ENCODE results near the gene UGT1A8. TPM values are rescaled to one million over a fixed set of nuclear protein-coding genes. Genes with fewer than 3 reads are reported as not detected.

Gene UGT1A8
- total RNA-seq, 1 experiment from 2014 or later: not detected

- no peak for TF ChIP-seq ZBTB33 (IDR thresholded peaks at IDR 0.05; ENCODE audit: extremely low read depth, insufficient replicate concordance, low read length)
Observed at GRCh38 chr2:233713262-233713615, 95.8 kb downstream of the UGT1A8 start (continued).

- no peak overlapping the region for H3K9ac ChIP-seq (ENCODE audit: low read length)
- no peaks in the 10 kb centered on the region for H4K20me1 ChIP-seq (ENCODE audit: insufficient read depth)
- H2AFZ ChIP-seq (ENCODE audit: low read depth, low read length, poor library complexity, severe bottlenecking): no peak overlapping the region
- TF ChIP-seq FOSL1 (IDR thresholded peaks at IDR 0.05; ENCODE audit: low read depth) (no peak), POLR2AphosphoS5 (IDR thresholded peaks at IDR 0.05; ENCODE audit: low read depth, low read length) (no peak), REST (IDR thresholded peaks at IDR 0.05; ENCODE audit: low read depth) (no peak), JUND (IDR thresholded peaks at IDR 0.05) (no peak), EZH2phosphoT487 (IDR thresholded peaks at IDR 0.05; ENCODE audit: borderline replicate concordance) (no peak), ZNF274 (IDR thresholded peaks at IDR 0.05; ENCODE audit: low read depth, low read length) (no peak), SP1 (IDR thresholded peaks at IDR 0.05; ENCODE audit: low read depth) (no peak), CEBPB (IDR thresholded peaks at IDR 0.05; ENCODE audit: low read depth) (no peak), CTCF (IDR thresholded peaks at IDR 0.05 in 2 of 3, conservative IDR thresholded peaks at IDR 0.05 in 1 of 3; ENCODE audit: borderline replicate concordance in 1 of 3, insufficient read depth in 1 of 3, low read depth in 2 of 3, low read length in 2 of 3) (no peak), RAD21 (IDR thresholded peaks at IDR 0.05; ENCODE audit: low read depth) (no peak)
- H3K79me2 ChIP-seq (ENCODE audit: insufficient read depth, low read length): no peaks in the 10 kb centered on the region
- ChIA-PET RAD21 (ENCODE audit: low non-redundant PET in 1 of 2, low total read pairs in 2 of 2, uncharacterized antibody in 2 of 2, unreplicated experiment in 2 of 2) (no interaction called here), POLR2A (no interaction called here), CTCF (no interaction called here)
- peaks cover 14% of the 10 kb centered on the region; the same call in 1 of the 2 replicates for H3K27me3 ChIP-seq (ENCODE audit: insufficient read depth, low read length)
- ATAC-seq: no peak
- no peaks in the 10 kb centered on the region for H3K4me1 ChIP-seq (ENCODE audit: control insufficient read depth in 1 of 2, insufficient read depth in 2 of 2, low read length in 2 of 2)
- no peaks in the 10 kb centered on the region for H3K36me3 ChIP-seq (ENCODE audit: control insufficient read depth in 1 of 2, insufficient read depth in 2 of 2, low read length in 2 of 2)
- no peak overlapping the region for H3K4me2 ChIP-seq (ENCODE audit: low read length)
- no peaks in the 10 kb centered on the region for H3K9me3 ChIP-seq (ENCODE audit: control insufficient read depth in 1 of 2, insufficient read depth in 1 of 2, low read depth in 1 of 2, low read length in 2 of 2)
- no peaks in the 10 kb centered on the region for H3K9me2 ChIP-seq (ENCODE audit: insufficient read depth)
- no TSS peak for BruUV-seq (replicated peaks)
- intact Hi-C loops (cut with micrococcal nuclease): no loop called here
- no peak overlapping the region for H3K4me3 ChIP-seq (replicated peaks in 1 of 2; ENCODE audit: low read depth in 1 of 2, low read length in 2 of 2)
- H3K27ac ChIP-seq (ENCODE audit: low read depth, low read length): no peak overlapping the region
- no peak for DNase-seq (ENCODE audit: low read depth, low spot score)
Observed at GRCh38 chr2:233714121-233714520, 96.7 kb downstream of the UGT1A8 start.
